Breast epithelium (tissue), 4 donors: ENCODE measurements around the gene TAF15. TPM values are rescaled to one million over a fixed set of nuclear protein-coding genes. Genes with fewer than 3 reads are reported as not detected.

Source experiments
- DNase-seq, 2 donors: peaks; one replicate each; pipeline ENCODE4 v3.0.0-alpha.2; 2019; ENCODE audit warnings: low spot score in 2 of 2
- H3K27ac ChIP-seq, 2 donors: fragments of 200-600 bp; sonication (generic) in 1 of 2; one replicate each; pipeline ENCODE4 v1.5.1; 2016 to 2019; ENCODE audit warnings: mild to moderate bottlenecking in 1 of 2
- H3K27me3 ChIP-seq, 2 donors: fragments of 200-600 bp; sonication (generic) in 1 of 2; one replicate each; pipeline versions ENCODE4 v1.5.1 to v1.6.0; 2017 to 2019; ENCODE audit warnings: control low read depth in 1 of 2, mild to moderate bottlenecking in 1 of 2
- H3K36me3 ChIP-seq: fragments of 200-600 bp; one replicate; pipeline ENCODE4 v1.5.1; 2019
- H3K4me1 ChIP-seq, 2 donors: fragments of 200-600 bp; sonication (generic); one replicate each; pipeline ENCODE4 v1.5.1; 2016 to 2019; ENCODE audit warnings: control low read depth in 1 of 2
- H3K4me3 ChIP-seq, 3 donors: fragments of 200-600 bp; sonication (generic); 1 replicate in 2 of 3; 2 replicates in 1 of 3; pipeline ENCODE4 v1.5.1; 2016 to 2019; ENCODE audit warnings: mild to moderate bottlenecking in 3 of 3, moderate library complexity in 2 of 3
- H3K9me3 ChIP-seq, 2 donors: fragments of 200-600 bp; sonication (generic) in 1 of 2; one replicate each; pipeline ENCODE4 v1.5.1; 2016 to 2019; ENCODE audit warnings: control low read depth in 1 of 2
- POLR2A ChIP-seq: fragments of 450-650 bp; IDR thresholded peaks from one replicate; pipeline ENCODE4 v1.6.1; 2016; ENCODE audit warnings: antibody characterized with exemption, mild to moderate bottlenecking, moderate library complexity
- POLR2AphosphoS5 ChIP-seq, 3 donors: sonication (generic); formaldehyde crosslinking; IDR thresholded peaks; one replicate each; pipeline ENCODE4 v1.6.1; 2017; ENCODE audit warnings: antibody characterized with exemption in 3 of 3
- intact Hi-C: fragments of 100-400 bp; cut with DNase I; formaldehyde crosslinking; loops from one replicate; pipeline ENCODE4 v1.15.1; 2023; ENCODE audit warnings: low total_unique reads
- total RNA-seq, 3 donors: library from RNA; depleted of rRNA; stranded (reverse); fragments of >200 nt; gene quantifications; one replicate each; pipeline ENCODE4 v1.1.0, GENCODE V29; 2016
- TF ChIP-seq, protein P1 (sequence below), 3 donors: fragments of 450-650 bp; IDR thresholded peaks; one replicate each; pipeline ENCODE4 v1.5.1; 2016 to 2017; ENCODE audit warnings: antibody characterized with exemption in 3 of 3, mild to moderate bottlenecking in 3 of 3, moderate library complexity in 3 of 3

The TAF15 gene
- total RNA-seq, 3 donors from 2014 or later, result 65.5 to 76.8 (median 72.8) TPM

DNA sequence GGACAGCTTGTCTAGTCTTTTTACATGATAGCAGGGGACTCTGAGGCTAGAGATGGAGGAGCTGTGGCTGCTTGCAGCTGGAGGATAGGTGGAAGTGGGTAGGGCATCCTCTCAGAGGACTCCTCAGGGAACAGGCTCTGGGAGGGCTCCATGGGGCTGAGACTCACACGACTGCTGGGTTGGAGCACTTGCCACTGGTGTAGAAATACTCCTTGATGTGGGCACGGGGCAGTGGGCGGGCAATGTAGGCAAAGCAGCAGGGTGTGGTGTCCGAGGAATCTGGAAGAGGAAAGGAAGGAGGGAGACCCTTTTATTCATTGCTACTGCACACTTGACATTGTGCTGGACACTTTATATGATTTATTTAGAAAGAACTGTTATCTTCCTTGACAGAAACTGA, 69.1 kb downstream of the TAF15 start:
- no peaks in the 10 kb centered on the region for H3K9me3 ChIP-seq
- no peaks in the 10 kb centered on the region for H3K36me3 ChIP-seq
- intact Hi-C loops, result no loop called here
- H3K27ac ChIP-seq, result no peak overlapping the region
- H3K27me3 ChIP-seq, result no peaks in the 10 kb centered on the region
- TF ChIP-seq, protein P1, sequence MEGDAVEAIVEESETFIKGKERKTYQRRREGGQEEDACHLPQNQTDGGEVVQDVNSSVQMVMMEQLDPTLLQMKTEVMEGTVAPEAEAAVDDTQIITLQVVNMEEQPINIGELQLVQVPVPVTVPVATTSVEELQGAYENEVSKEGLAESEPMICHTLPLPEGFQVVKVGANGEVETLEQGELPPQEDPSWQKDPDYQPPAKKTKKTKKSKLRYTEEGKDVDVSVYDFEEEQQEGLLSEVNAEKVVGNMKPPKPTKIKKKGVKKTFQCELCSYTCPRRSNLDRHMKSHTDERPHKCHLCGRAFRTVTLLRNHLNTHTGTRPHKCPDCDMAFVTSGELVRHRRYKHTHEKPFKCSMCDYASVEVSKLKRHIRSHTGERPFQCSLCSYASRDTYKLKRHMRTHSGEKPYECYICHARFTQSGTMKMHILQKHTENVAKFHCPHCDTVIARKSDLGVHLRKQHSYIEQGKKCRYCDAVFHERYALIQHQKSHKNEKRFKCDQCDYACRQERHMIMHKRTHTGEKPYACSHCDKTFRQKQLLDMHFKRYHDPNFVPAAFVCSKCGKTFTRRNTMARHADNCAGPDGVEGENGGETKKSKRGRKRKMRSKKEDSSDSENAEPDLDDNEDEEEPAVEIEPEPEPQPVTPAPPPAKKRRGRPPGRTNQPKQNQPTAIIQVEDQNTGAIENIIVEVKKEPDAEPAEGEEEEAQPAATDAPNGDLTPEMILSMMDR (IDR thresholded peaks at IDR 0.05), result no peak
- TF ChIP-seq POLR2AphosphoS5 (IDR thresholded peaks at IDR 0.05), result no peak
- no peak for TF ChIP-seq POLR2A
- no peak overlapping the region for H3K4me3 ChIP-seq
- DNase-seq, result no peak
- H3K4me1 ChIP-seq, result no peaks in the 10 kb centered on the region

DNA sequence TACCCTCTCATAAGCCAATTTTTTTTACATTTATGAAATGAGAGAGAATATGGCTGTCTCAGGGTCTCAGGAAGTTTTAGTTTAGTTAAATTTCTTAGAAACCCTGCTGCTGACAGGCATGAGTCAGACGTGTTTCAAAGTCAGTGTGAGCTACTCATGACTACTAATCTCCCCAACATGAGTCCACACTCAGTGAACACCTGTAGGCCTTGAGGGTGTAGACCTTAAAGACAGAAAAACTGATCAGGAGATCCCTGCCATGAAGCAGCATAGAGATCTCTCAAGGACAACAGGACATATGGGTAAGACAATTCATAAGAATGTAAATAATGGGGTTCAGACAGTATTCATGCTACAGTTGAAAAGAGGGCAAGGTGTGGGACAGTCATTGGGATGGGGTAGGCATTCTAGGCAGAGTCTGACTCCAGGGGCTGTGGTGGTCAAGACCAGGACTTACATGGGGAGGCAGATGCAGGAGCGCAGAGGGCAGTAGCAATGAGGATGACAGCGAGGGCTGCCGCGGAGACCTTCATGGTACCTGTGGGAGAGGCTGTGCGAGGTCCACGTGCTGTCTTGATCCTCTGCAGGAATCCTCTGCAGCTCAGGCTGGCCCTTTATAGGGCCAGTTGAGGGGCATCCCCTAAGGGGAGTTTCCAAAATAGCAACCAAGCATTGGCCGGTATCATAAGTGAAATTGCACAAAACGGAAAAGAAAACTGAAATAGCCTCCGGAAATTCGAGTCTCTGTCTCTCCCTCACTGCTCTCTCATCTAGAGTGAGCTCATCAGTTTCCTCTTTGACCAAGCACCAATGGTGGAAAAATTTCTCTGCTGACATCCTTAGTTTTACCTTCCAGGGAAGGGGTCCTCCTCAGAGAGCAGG, 70.7 kb downstream of the TAF15 start, which contains the start of gene CCL5:
Gene CCL5, minus strand, starts transcription at position 588 of the 882 bp plus-strand sequence.
- DNase-seq, result no peak
- no peaks in the 10 kb centered on the region for H3K36me3 ChIP-seq

DNA sequence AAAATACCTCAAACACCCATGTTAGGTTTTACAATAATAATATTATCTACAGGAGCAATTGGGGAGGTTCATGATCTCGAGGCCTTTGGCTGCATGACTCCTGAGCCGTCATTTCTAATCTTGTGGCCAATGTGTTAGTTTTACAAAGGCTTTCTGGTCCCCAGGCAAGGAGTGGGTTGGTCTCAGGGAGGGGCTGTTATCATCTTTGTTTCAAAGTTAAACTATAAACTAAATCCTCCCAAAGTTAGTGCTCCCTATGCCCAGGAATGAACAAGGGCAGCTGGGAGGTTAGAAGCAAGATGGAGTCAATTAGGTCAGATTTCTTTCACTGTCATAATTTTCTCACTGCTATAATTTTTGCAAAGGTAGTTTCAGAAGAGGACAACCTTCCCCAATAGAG, 80.0 kb downstream of the TAF15 start:
- Histone ChIP-seq H3K27ac (no peak overlapping the region), H3K4me3 (no peak overlapping the region), H3K4me1 (no peaks in the 10 kb centered on the region), H3K9me3 (peaks cover 0 to 4% of the 10 kb centered on the region in 2 donors), H3K27me3 (no peaks in the 10 kb centered on the region), H3K36me3 (no peaks in the 10 kb centered on the region)
- TF ChIP-seq POLR2AphosphoS5 (IDR thresholded peaks at IDR 0.05) (no peak), POLR2A (no peak)
- TF ChIP-seq, protein P1 (IDR thresholded peaks at IDR 0.05), result no peak
- DNase-seq, result no peak
- intact Hi-C loops, result loop anchor here (5.0 kb wide), 1 partner anchor 392 kb away; no protein-coding TSS in a partner anchor

More for the DNA sequence above, 70.7 kb downstream of the TAF15 start, which contains the start of gene CCL5:
- Histone ChIP-seq H3K4me1 (no peaks in the 10 kb centered on the region), H3K27me3 (no peaks in the 10 kb centered on the region), H3K9me3 (no peaks in the 10 kb centered on the region), H3K27ac (peak within 1 kb of the TSS in 1 of 2 donors; percentile 25), H3K4me3 (peak within 1 kb of the TSS in 1 of 3 donors; percentile 8)
- TF ChIP-seq, protein P1 (IDR thresholded peaks at IDR 0.05), result no peak
- no peak for TF ChIP-seq POLR2A
- no peak for TF ChIP-seq POLR2AphosphoS5 (IDR thresholded peaks at IDR 0.05)
- intact Hi-C loops, result no loop called here

DNA sequence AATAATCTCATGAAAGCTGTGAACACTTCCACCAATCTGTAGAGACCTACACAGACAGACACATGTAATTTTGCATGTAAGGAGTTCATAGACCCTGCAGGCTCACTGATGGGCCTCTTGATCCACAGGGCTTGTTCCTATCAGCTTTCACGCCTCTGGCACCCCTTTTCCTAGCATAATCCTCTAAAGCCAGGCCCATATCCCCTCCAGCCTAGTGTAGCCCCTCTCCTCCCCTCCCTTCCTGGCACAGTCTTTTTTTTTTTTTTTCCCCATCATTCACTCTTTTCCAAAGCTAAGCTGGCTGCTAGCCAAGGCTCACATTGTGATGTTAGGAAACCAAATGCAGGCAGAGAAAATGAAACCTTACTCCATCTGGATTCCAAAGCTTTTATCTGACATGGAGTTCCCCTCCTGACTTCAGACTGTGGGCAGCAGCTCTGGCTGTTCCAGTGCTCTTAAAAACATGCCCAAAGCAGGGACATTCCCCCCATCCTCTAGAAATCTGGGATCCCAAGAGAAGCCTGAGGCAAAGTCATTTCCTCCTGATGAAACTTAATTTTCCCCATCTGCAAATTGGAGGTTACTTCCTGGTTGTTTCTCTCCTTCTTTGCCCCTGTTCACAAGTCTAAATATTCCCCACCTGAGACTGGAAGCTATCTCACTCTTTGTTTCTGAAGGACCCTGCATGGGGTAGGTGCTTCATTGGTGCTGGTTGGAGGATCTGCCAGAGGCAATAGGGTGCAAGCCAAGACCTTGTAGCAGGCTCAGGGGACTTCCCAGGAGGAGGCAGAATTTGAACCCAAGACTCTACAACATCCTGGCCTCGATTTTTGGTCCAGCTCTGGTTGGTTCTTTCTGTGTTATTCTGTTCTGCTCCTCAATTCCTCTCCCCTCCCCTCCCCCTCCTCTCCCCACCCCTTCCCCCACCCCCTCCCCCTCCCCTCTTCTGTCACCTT, 80.8 kb downstream of the TAF15 start:
- TF ChIP-seq POLR2A (no peak), POLR2AphosphoS5 (IDR thresholded peaks at IDR 0.05) (no peak)
- TF ChIP-seq, protein P1 (IDR thresholded peaks at IDR 0.05), result no peak
- no peaks in the 10 kb centered on the region for H3K27me3 ChIP-seq
- no peak for DNase-seq
- no peak overlapping the region for H3K4me3 ChIP-seq
- H3K4me1 ChIP-seq, result no peaks in the 10 kb centered on the region
- H3K36me3 ChIP-seq, result no peaks in the 10 kb centered on the region
- no peak overlapping the region for H3K27ac ChIP-seq
- peaks cover 0 to 4% of the 10 kb centered on the region in 2 donors for H3K9me3 ChIP-seq
- intact Hi-C loops, result loop anchor here (5.0 kb wide), 1 partner anchor 393 kb away; no protein-coding TSS in a partner anchor
